ENCODE results near the gene DNAJB1. TPM values are rescaled to one million over a fixed set of nuclear protein-coding genes. Genes with fewer than 3 reads are reported as not detected.

Gene DNAJB1
- total and polyA plus RNA-seq, 10 of the 15 experiments (the other 5 are each of a cell fraction or from before 2014, with no cell fraction given): 4.8 to 65.8 (median 34.9) TPM

GRCh38 chr19:14559916-14560775 is 41.9 kb upstream of the DNAJB1 start (continued):
- TF ChIP-seq, protein P1, sequence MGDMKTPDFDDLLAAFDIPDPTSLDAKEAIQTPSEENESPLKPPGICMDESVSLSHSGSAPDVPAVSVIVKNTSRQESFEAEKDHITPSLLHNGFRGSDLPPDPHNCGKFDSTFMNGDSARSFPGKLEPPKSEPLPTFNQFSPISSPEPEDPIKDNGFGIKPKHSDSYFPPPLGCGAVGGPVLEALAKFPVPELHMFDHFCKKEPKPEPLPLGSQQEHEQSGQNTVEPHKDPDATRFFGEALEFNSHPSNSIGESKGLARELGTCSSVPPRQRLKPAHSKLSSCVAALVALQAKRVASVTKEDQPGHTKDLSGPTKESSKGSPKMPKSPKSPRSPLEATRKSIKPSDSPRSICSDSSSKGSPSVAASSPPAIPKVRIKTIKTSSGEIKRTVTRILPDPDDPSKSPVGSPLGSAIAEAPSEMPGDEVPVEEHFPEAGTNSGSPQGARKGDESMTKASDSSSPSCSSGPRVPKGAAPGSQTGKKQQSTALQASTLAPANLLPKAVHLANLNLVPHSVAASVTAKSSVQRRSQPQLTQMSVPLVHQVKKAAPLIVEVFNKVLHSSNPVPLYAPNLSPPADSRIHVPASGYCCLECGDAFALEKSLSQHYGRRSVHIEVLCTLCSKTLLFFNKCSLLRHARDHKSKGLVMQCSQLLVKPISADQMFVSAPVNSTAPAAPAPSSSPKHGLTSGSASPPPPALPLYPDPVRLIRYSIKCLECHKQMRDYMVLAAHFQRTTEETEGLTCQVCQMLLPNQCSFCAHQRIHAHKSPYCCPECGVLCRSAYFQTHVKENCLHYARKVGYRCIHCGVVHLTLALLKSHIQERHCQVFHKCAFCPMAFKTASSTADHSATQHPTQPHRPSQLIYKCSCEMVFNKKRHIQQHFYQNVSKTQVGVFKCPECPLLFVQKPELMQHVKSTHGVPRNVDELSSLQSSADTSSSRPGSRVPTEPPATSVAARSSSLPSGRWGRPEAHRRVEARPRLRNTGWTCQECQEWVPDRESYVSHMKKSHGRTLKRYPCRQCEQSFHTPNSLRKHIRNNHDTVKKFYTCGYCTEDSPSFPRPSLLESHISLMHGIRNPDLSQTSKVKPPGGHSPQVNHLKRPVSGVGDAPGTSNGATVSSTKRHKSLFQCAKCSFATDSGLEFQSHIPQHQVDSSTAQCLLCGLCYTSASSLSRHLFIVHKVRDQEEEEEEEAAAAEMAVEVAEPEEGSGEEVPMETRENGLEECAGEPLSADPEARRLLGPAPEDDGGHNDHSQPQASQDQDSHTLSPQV (IDR thresholded peaks at IDR 0.05): no peak
- no peak for TF ChIP-seq EGR1 (IDR thresholded peaks at IDR 0.05; ENCODE audit: borderline replicate concordance in 1 of 2, low read depth in 2 of 2, low read length in 2 of 2)
- TF ChIP-seq IRF4 (IDR thresholded peaks at IDR 0.05; ENCODE audit: low read depth, low read length): no peak
- TF ChIP-seq KLF5 (IDR thresholded peaks at IDR 0.05; ENCODE audit: partially characterized antibody): no peak

- FAIRE-seq: no peak
Observed at GRCh38 chr19:14558370-14559066, 40.3 kb upstream of the DNAJB1 start.

More at GRCh38 chr19:14558370-14559066, 40.3 kb upstream of the DNAJB1 start:
- Histone ChIP-seq H3K4me3 (no peak overlapping the region), H3K27ac (ENCODE audit: control insufficient read depth, insufficient read depth) (no peak overlapping the region), H3K36me3 (ENCODE audit: control insufficient read depth in 2 of 2, insufficient read depth in 2 of 2, low read length in 1 of 2) (no peaks in the 10 kb centered on the region; a peak in 1 of 4 replicates), H3K27me3 (replicated peaks in 1 of 2; ENCODE audit: control insufficient read depth in 2 of 2, insufficient read depth in 2 of 2, low read length in 1 of 2) (no peaks in the 10 kb centered on the region), H3K9me3 (replicated peaks; ENCODE audit: control insufficient read depth, insufficient read depth, low read length) (no peaks in the 10 kb centered on the region), H4K20me1 (ENCODE audit: control insufficient read depth, insufficient read depth) (no peaks in the 10 kb centered on the region), H3K4me1 (ENCODE audit: control insufficient read depth, insufficient read depth, low read length) (peaks cover 13% of the 10 kb centered on the region), H3K9ac (ENCODE audit: control insufficient read depth, insufficient read depth, low read length) (no peak overlapping the region), H2AFZ (ENCODE audit: control insufficient read depth, low read depth, low read length) (no peak overlapping the region), H3K79me2 (ENCODE audit: control insufficient read depth, insufficient read depth, low read length) (peaks cover 2% of the 10 kb centered on the region; the same call in 1 of the 2 replicates), H3K4me2 (ENCODE audit: control insufficient read depth, insufficient read depth) (no peak overlapping the region)
- WGBS (ENCODE audit: insufficient coverage, insufficient replicate concordance, low lambda C conversion rate, missing lambda C conversion rate): 87% methylated on average over 23 of the region's 23 CpGs
- ATAC-seq: no peak
- RAD21 ChIA-PET (ENCODE audit: unreplicated experiment): no interaction called here
- POLR2A ChIA-PET: no interaction called here
- TF ChIP-seq WRNIP1 (IDR thresholded peaks at IDR 0.05; ENCODE audit: borderline replicate concordance, low read depth, low read length) (no peak), BHLHE40 (IDR thresholded peaks at IDR 0.05; ENCODE audit: borderline replicate concordance in 1 of 2, low read depth in 2 of 2, low read length in 1 of 2) (no peak), PKNOX1 (IDR thresholded peaks at IDR 0.05) (no peak), CHD1 (IDR thresholded peaks at IDR 0.05; ENCODE audit: low read depth, low read length) (no peak), JUND (IDR thresholded peaks at IDR 0.05; ENCODE audit: low read depth, low read length) (no peak), ATF7 (IDR thresholded peaks at IDR 0.05; ENCODE audit: low read depth) (no peak)
- TF ChIP-seq, protein P2, sequence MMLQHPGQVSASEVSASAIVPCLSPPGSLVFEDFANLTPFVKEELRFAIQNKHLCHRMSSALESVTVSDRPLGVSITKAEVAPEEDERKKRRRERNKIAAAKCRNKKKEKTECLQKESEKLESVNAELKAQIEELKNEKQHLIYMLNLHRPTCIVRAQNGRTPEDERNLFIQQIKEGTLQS (IDR thresholded peaks at IDR 0.05; ENCODE audit: borderline replicate concordance, extremely low read depth, low read depth, low read length): no peak
- TF ChIP-seq, protein P3, sequence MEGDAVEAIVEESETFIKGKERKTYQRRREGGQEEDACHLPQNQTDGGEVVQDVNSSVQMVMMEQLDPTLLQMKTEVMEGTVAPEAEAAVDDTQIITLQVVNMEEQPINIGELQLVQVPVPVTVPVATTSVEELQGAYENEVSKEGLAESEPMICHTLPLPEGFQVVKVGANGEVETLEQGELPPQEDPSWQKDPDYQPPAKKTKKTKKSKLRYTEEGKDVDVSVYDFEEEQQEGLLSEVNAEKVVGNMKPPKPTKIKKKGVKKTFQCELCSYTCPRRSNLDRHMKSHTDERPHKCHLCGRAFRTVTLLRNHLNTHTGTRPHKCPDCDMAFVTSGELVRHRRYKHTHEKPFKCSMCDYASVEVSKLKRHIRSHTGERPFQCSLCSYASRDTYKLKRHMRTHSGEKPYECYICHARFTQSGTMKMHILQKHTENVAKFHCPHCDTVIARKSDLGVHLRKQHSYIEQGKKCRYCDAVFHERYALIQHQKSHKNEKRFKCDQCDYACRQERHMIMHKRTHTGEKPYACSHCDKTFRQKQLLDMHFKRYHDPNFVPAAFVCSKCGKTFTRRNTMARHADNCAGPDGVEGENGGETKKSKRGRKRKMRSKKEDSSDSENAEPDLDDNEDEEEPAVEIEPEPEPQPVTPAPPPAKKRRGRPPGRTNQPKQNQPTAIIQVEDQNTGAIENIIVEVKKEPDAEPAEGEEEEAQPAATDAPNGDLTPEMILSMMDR (IDR thresholded peaks at IDR 0.05 in 2 of 3, conservative IDR thresholded peaks at IDR 0.05 in 1 of 3; ENCODE audit: control insufficient read depth in 2 of 3, extremely low read depth in 1 of 3, insufficient read depth in 1 of 3, low read depth in 3 of 3, low read length in 3 of 3): no peak
- in situ Hi-C loops (cut with MboI): no loop called here
- CTCF ChIA-PET: interaction anchor here (2.0 to 5.1 kb wide), 2 partner anchors 44 to 128 kb away, joined by 5 to 51 read pairs; no protein-coding TSS in a partner anchor
- DNase-seq (ENCODE audit: low read depth, low spot score): no peak
- intact Hi-C loops (cut with micrococcal nuclease; ENCODE audit: unreplicated experiment): loop anchor here (5.0 kb wide), 1 partner anchor 329 kb away; the partner anchor contains the start of gene OR7A17
- no TSS peak for BruUV-seq (replicated peaks)
- SMC1A ChIA-PET (ENCODE audit: uncharacterized antibody, unreplicated experiment): no interaction called here
